Measurements from ENCODE around the gene DERL2.

DNA sequence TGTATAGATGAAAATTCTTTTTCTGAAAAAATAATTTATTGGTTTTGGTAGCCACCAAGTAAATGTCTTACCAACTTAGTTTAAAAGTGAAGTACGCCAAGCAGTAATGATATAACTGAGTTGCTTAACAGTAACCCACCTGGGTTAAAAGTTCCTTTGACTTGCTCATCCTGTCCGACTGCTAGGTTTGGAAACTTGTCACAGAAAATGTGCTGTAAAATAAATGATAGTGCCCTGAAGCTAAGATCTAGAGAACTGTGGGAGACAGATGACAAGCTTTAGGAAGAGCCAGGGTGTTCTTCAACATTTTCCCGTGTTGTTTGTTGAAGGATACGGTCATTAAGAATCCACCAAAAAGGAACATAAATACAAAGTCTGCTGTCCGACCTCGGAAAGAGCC, 5.0 kb downstream of the DERL2 start:
- TF ChIP-seq POLR2A (IDR thresholded peaks at IDR 0.05; ENCODE audit: low read length): no peak
- no peak for TF ChIP-seq GATA1 (IDR thresholded peaks at IDR 0.05; ENCODE audit: low read depth, low read length)
